ENCODE results near the gene SERPINB8. TPM values are rescaled to one million over a fixed set of nuclear protein-coding genes. Genes with fewer than 3 reads are reported as not detected.

SERPINB8 gene
- total and polyA plus RNA-seq, 4 donors, result 5.7 to 29.6 (median 19.1) TPM

DNA sequence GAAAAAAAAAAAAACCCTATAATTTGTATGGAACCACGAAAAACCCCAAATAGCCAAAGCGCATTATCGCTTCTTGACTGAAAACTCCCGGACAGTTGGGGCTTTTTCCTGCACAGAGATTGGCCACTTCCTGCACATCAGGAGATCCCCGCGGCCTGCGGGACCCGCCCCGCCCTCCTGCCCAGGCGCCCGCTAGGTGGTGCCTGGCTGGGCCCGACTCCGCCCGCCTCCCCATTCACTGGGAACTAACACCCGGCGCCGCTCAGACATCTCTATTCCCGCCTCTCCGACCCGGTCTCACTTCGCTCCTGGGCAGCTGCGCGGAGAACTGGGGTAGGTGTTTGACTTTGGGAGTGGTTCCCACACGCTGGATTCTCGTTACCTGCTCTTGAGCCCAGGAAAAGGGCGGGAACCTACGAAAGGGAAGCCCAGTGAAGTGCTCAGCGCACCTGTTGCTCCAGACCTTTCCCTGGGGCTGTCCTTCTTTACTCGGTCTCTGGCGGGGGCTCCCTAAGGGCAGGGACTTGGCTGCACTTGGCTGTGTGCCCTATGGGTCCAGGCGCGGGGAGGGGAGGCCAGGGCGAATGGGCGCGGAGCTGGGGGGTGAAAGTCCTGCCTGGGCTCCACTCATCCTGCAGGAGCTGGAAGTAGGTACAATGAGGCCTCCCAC is 20.7 kb upstream of the SERPINB8 start, which contains the start of gene HMSD:
TSS of gene HMSD (plus strand) at position 234 of the 670 bp plus-strand sequence. CDS start 4,155 bp downstream, outside the sequence.
- TF ChIP-seq, protein P1, sequence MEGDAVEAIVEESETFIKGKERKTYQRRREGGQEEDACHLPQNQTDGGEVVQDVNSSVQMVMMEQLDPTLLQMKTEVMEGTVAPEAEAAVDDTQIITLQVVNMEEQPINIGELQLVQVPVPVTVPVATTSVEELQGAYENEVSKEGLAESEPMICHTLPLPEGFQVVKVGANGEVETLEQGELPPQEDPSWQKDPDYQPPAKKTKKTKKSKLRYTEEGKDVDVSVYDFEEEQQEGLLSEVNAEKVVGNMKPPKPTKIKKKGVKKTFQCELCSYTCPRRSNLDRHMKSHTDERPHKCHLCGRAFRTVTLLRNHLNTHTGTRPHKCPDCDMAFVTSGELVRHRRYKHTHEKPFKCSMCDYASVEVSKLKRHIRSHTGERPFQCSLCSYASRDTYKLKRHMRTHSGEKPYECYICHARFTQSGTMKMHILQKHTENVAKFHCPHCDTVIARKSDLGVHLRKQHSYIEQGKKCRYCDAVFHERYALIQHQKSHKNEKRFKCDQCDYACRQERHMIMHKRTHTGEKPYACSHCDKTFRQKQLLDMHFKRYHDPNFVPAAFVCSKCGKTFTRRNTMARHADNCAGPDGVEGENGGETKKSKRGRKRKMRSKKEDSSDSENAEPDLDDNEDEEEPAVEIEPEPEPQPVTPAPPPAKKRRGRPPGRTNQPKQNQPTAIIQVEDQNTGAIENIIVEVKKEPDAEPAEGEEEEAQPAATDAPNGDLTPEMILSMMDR (IDR thresholded peaks at IDR 0.05; ENCODE audit: control extremely low read depth, extremely low read depth), result no peak
- DNase-seq (peak in 2 of 3 donors; percentile 20 to 30), ATAC-seq (ENCODE audit: insufficient read depth, low FRiP score) (peak; percentile 96)
- Histone ChIP-seq H3K36me3 (ENCODE audit: control insufficient read depth in 4 of 4, insufficient read depth in 4 of 4, low read length in 4 of 4) (no peaks in the 10 kb centered on the region), H3K4me3 (peak within 1 kb of the TSS; percentile 4), H3K4me1 (ENCODE audit: control insufficient read depth in 5 of 5, insufficient read depth in 5 of 5, low read length in 5 of 5) (peaks cover 0 to 5% (median 0%) of the 10 kb centered on the region in 5 donors), H3K9me3 (ENCODE audit: control insufficient read depth in 4 of 4, insufficient read depth in 3 of 4, low read length in 3 of 4) (peaks cover 0 to 1% (median 0%) of the 10 kb centered on the region in 4 donors), H3K27ac (ENCODE audit: low read depth in 1 of 2, low read length in 1 of 2) (peak within 1 kb of the TSS in 1 of 2 donors; percentile 37), H3K9ac (ENCODE audit: insufficient read depth in 1 of 2, low read length in 2 of 2) (no peak within 1 kb of the TSS), H3K27me3 (ENCODE audit: control insufficient read depth in 3 of 3, insufficient read depth in 3 of 3, low read length in 2 of 3) (peaks cover 0 to 10% (median 6%) of the 10 kb centered on the region in 3 donors)
- WGBS, 2 donors, result 16 to 17% methylated on average over 35 of the region's 35 CpGs

DNA sequence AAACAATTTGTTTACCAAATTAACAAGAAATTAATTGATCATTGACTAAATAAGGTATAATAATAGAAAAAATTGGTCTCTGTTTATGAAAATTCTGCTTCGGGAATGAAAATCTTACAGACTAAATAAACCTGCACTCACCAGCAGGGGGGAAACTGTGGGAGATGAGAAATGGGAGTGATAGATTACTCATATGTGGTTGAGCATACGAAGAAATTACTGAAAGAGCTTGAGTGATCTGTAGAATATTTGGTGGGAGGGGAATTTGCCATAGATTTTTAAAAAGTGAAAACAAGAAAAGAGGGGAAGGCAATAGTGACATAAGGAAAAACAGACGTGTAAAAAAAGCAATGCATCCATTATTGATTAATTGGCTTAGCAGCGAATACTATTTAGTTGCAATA is 18.6 kb upstream of the SERPINB8 start:
- no peak for ATAC-seq (ENCODE audit: insufficient read depth, low FRiP score)
- WGBS, 2 donors, result 73 to 79% methylated on average over 4 of the region's 4 CpGs
- Histone ChIP-seq H3K27ac (ENCODE audit: low read depth in 1 of 2, low read length in 1 of 2) (no peak overlapping the region), H3K4me1 (ENCODE audit: control insufficient read depth in 5 of 5, insufficient read depth in 5 of 5, low read length in 5 of 5) (peaks cover 0 to 5% (median 0%) of the 10 kb centered on the region in 5 donors), H3K9me3 (ENCODE audit: control insufficient read depth in 4 of 4, insufficient read depth in 3 of 4, low read length in 3 of 4) (peaks cover 0 to 1% (median 0%) of the 10 kb centered on the region in 4 donors), H3K4me3 (no peak overlapping the region), H3K9ac (ENCODE audit: insufficient read depth in 1 of 2, low read length in 2 of 2) (no peak overlapping the region), H3K27me3 (ENCODE audit: control insufficient read depth in 3 of 3, insufficient read depth in 3 of 3, low read length in 2 of 3) (peaks cover 0 to 10% (median 6%) of the 10 kb centered on the region in 3 donors), H3K36me3 (ENCODE audit: control insufficient read depth in 4 of 4, insufficient read depth in 4 of 4, low read length in 4 of 4) (no peaks in the 10 kb centered on the region)
- TF ChIP-seq, protein P1 (IDR thresholded peaks at IDR 0.05; ENCODE audit: control extremely low read depth, extremely low read depth), result no peak
- no peak for DNase-seq

DNA sequence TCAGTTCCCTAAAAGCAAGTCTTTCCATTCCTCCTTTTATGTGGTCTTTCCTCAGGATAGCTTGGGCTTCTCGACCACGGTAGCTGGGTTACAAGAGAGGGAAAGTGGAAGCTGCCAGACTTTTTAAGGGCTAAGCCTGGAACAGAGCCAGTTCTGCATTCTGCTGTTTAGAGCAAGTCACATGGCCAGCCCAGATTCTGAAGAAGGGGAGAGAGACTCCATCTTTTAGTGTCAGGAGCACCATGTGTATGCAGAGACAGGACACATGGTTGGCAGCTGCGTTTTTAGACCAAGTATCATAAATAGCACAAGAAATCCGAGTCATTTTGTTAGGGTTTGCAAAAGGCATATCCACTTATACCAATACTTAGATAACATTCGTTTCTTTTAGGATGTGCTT is 16.1 kb upstream of the SERPINB8 start:
- 46 to 55% methylated on average over 5 of the region's 5 CpGs for WGBS, 2 donors
- DNase-seq, result peak; percentile 59 to 81 (median 67)
- TF ChIP-seq, protein P1 (IDR thresholded peaks at IDR 0.05; ENCODE audit: control extremely low read depth, extremely low read depth), result no peak
- no peaks in the 10 kb centered on the region for H3K36me3 ChIP-seq (ENCODE audit: control insufficient read depth in 4 of 4, insufficient read depth in 4 of 4, low read length in 4 of 4)
- no peak overlapping the region for H3K27ac ChIP-seq (ENCODE audit: low read depth in 1 of 2, low read length in 1 of 2)
- no peak overlapping the region for H3K4me3 ChIP-seq
- no peak for ATAC-seq (ENCODE audit: insufficient read depth, low FRiP score)
- peaks cover 0 to under 1% (median 0%) of the 10 kb centered on the region in 3 donors for H3K27me3 ChIP-seq (ENCODE audit: control insufficient read depth in 3 of 3, insufficient read depth in 3 of 3, low read length in 2 of 3)
- H3K9me3 ChIP-seq (ENCODE audit: control insufficient read depth in 4 of 4, insufficient read depth in 3 of 4, low read length in 3 of 4), result peaks cover 0 to 1% (median 0%) of the 10 kb centered on the region in 4 donors
- H3K4me1 ChIP-seq (ENCODE audit: control insufficient read depth in 5 of 5, insufficient read depth in 5 of 5, low read length in 5 of 5), result peaks cover 0 to 5% (median 0%) of the 10 kb centered on the region in 5 donors
- H3K9ac ChIP-seq (ENCODE audit: insufficient read depth in 1 of 2, low read length in 2 of 2), result no peak overlapping the region

Data from lung (tissue), 12 donors.